Left kidney (tissue), 8 donors: ENCODE results near the gene SIKE1. TPM values are rescaled to one million over a fixed set of nuclear protein-coding genes. Genes with fewer than 3 reads are reported as not detected.
"Not testable (repeated sequence)": the region's sequence is repeated elsewhere in the genome, so short reads cannot be mapped to it uniquely, and the experiment has no call there.

Source experiments
- DNase-seq: peaks from one replicate; pipeline ENCODE4 v3.0.0-alpha.2; 2013
- long read RNA-seq, 8 donors: transcript quantifications; one replicate each; lab custom pipeline, GENCODE V29; 2026
- polyA plus RNA-seq: library from polyadenylated mRNA; unstranded; fragments of 120-200 nt; gene quantifications from one replicate; pipeline ENCODE4 v1.2.1, GENCODE V29; 2013; ENCODE audit not compliant: insufficient read length

SIKE1 gene
- polyA plus RNA-seq, result 72.1 TPM
- long read RNA-seq, donor 1, full-length matches to known transcripts, result 26 of 36 reads
- long read RNA-seq, donor 1, partial matches to known transcripts, result 10 of 36 reads
- long read RNA-seq, donor 1, other reads (novel, unspliced or antisense), result 0 of 36 reads
- long read RNA-seq, donor 2, full-length matches to known transcripts, result 11 of 11 reads
- long read RNA-seq, donor 2, partial matches to known transcripts, result 0 of 11 reads
- long read RNA-seq, donor 2, other reads (novel, unspliced or antisense), result 0 of 11 reads
- long read RNA-seq, donor 3, full-length matches to known transcripts, result 15 of 15 reads
- long read RNA-seq, donor 3, partial matches to known transcripts, result 0 of 15 reads
- long read RNA-seq, donor 3, other reads (novel, unspliced or antisense), result 0 of 15 reads
- long read RNA-seq, donor 4, full-length matches to known transcripts, result 3 of 3 reads
- long read RNA-seq, donor 4, partial matches to known transcripts, result 0 of 3 reads
- long read RNA-seq, donor 4, other reads (novel, unspliced or antisense), result 0 of 3 reads
- long read RNA-seq, donor 5, transcript SIKE1-201 (5 exons, 2,190 nt), result major isoform, 10 of 13 reads
- long read RNA-seq, donor 5, partial matches to known transcripts, result 0 of 13 reads
- long read RNA-seq, donor 5, other reads (novel, unspliced or antisense), result 0 of 13 reads
- long read RNA-seq, donor 6, full-length matches to known transcripts, result 15 of 15 reads
- long read RNA-seq, donor 6, partial matches to known transcripts, result 0 of 15 reads
- long read RNA-seq, donor 6, other reads (novel, unspliced or antisense), result 0 of 15 reads
- long read RNA-seq, donor 7, full-length matches to known transcripts, result 15 of 15 reads
- long read RNA-seq, donor 7, partial matches to known transcripts, result 0 of 15 reads
- long read RNA-seq, donor 7, other reads (novel, unspliced or antisense), result 0 of 15 reads
- long read RNA-seq, donor 8, transcript SIKE1-201 (5 exons, 2,190 nt), result major isoform, 5 of 5 reads
- long read RNA-seq, donor 8, partial matches to known transcripts, result 0 of 5 reads
- long read RNA-seq, donor 8, other reads (novel, unspliced or antisense), result 0 of 5 reads

DNA sequence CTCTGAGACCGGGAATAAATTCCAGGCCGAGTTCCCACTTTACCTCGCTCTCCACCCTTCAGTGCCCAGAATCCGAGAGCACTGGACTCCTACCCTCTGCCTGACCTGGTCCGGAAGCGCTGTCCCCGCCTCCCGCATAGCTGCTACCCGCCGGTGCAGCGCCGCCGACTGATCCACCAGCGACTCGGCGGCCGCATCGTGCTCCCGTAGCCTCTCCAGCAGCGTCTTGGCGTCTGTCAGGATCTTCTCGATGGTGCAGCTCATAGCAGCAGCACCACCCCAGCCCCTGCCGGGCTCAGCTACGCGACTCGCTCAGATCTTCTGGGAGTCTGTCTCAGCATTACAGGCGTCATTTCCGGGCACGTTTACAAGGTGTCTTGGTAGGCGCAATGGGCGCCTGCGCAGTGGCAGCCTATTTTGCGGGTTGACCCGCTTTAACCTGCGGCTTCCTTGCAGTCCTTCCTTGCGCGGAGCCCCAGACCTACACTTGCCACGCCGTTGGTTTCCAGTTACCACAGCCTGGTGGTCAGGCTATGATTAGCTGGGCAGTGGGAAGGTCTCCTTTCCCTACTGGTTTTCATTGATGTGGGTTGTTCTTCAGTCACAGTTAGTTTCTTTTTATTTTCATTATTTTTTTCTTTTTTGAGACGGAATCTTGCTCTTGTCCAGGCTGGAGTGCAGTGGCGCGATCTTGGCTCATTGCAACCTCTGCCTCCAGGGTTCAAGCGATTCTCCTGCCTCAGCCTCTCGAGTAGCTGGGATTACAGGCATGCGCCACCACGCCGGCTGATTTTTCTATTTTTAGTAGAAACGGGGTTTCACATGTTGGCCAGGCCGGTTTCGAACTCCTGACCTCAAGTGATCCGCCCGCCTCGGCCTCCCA is at the start of gene SIKE1:
TSS of gene SIKE1 (minus strand) at position 342 of the 883 bp plus-strand sequence. CDS start at position 264, 78 bp downstream.
- DNase-seq, result peak; percentile 92

GRCh38 chr1:114830075-114830474 is 49.6 kb upstream of the SIKE1 start:
- DNase-seq, result not testable (repeated sequence)

DNA sequence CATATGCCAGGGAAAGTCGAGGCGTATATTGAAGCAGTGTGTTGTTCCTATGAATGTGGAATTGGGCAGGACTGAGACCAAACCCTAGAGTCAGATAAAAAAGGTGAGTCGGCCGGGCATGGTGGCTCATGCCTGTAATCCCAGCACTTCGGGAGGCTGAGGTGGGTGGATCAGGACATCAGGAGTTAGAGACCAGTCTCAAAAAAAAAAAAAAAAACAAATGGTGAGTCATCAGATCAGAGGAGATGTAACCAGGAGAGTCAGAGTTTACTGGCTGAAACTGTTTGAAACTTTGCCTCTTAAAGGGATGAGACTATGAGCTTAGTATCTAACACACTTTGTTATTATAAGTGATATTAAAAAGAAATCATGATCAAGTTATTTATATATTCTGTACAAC is 47.8 kb upstream of the SIKE1 start:
- no peak for DNase-seq

DNA sequence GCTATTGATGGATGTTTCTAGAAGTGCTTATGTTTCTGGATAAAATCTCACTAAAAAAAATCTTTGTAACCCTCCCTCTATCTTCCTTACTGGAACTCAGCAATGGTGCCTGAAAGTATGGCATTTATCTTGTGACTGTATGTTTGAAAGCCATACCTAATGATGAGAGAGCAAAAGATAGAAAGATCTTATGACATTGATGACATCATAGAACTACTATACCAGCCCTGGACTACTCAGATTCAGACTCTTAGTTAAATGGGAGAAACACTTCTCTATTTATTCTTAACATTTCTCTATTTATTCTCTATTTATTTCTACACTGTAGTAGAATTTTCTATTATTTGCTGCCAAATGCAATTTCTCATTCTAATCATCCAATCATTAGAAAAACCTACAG is 41.5 kb upstream of the SIKE1 start:
- DNase-seq, result no peak

DNA sequence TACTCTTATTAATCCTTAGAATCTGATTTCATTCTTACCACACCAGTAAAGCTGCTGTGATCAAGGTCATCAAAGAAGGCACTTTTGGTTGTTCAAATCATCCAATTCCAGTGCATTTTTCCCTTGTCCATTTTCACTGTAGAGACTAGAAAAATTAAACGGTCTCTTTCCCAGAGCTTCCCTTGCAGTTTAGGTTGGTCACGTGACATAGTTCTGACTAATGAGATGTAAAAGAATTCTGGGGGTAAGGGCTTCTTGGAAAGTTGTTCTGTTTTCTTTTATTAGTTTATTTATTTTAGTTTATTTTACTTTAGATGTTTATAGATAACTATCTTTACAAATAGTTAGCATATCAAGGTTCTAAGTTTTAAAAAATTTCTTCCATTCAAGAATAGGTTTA is 39.9 kb upstream of the SIKE1 start:
- no peak for DNase-seq

- no peak for DNase-seq
Measured at GRCh38 chr1:114819869-114820268, 39.4 kb upstream of the SIKE1 start.

GRCh38 chr1:114804449-114804848 is 24.0 kb upstream of the SIKE1 start:
- DNase-seq, result not testable (repeated sequence)

GRCh38 chr1:114803001-114803400 is 22.5 kb upstream of the SIKE1 start:
- no peak for DNase-seq

GRCh38 chr1:114794038-114794437 is 13.6 kb upstream of the SIKE1 start:
- DNase-seq, result no peak

DNA sequence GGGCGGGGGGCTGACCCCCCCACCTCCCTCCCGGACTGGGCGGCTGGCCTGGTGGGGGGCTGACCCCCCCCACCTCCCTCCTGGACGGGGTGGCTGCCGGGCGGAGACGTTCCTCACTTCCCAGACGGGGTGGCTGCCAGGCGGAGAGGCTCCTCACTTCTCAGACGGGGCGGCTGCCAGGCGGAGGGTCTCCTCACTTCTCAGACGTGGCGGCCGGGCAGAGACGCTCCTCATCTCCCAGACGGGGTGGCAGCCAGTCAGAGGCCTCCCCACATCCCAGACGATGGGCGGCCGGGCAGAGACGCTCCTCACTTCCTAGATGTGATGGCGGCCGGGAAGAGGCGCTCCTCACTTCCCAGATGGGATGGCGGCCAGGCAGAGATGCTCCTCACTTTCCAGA is 10.1 kb upstream of the SIKE1 start:
- DNase-seq, result not testable (repeated sequence)

GRCh38 chr1:114786440-114786839 is 6.0 kb upstream of the SIKE1 start:
- DNase-seq, result not testable (repeated sequence)

- DNase-seq, result no peak
Measured at GRCh38 chr1:114782476-114782875, 2.0 kb upstream of the SIKE1 start.

DNA sequence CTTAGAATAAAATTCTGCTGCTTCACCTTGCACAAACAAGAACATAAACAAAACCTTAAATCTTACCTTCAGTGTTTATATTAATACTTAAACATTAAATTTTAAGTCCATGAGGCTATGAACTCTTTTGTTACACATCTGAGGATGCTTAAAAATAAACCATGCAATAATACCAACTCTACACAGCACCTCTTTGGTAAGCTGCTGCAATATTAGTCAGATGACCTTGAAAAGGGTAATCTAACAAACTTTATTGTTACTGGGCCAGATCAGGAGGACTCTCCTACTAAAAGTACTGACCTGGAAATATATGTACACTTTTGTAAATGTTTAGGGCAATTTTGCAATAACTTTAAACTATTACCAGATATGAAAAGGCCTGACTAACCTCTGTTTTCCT is 763 bp downstream of the SIKE1 start:
- DNase-seq, result no peak

DNA sequence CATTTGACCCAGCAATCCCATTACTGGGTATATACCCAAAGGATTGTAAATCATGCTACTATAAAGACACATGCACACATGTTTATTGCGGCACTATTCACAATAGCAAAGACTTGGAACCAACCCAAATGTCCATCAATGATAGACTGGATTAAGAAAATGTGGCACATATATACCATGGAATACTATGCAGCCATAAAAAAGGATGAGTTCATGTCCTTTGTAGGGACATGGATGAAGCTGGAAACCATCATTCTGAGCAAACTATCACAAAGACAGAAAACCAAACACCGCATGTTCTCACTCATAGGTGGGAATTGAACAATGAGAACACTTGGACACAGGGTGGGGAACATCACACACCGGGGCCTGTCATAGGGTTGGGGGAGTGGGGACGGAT is 3.8 kb downstream of the SIKE1 start:
- DNase-seq, result not testable (repeated sequence)

GRCh38 chr1:114771992-114772391 is 8.5 kb downstream of the SIKE1 start:
- no peak for DNase-seq

DNA sequence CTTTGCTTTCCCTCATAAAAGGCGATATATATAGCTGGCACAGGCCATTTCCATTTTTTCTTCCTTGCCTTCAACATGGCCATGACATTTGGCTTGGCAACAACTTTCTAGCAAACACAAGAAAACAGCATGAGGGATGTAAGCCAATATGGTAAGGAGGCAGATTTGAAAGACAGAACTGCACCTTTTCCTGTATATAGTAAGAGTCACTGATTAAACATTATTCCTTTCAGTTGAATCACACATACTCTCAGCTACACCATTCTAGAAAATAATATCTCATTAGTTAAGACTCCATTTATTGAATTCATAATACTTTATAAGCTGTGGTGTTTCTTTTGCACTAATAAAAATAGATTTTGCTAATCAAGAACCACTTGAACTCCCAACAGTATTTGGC is 9.5 kb downstream of the SIKE1 start:
- no peak for DNase-seq

DNA sequence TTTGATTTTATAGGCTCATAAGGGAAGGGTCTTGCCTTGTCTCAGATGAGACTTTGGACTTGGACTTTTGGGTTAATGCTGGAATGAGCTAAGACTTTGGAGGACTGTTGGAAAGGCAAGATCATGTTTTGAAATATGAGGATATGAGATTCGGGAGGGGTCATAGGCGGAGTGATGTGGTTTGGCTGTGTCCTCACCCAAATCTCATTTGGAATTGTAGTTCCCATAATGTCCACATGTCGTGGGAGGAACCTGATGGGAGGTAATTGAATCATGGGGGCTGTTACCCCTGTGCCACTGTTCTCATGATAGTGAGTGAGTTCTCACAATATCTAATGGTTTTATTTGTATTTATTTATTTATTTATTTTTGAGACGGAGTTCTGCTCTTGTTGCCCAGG is 15.8 kb downstream of the SIKE1 start:
- no peak for DNase-seq

- peak; percentile 20 for DNase-seq
Measured at GRCh38 chr1:114758256-114758832, 22.1 kb downstream of the SIKE1 start.

GRCh38 chr1:114757455-114758255 is 22.8 kb downstream of the SIKE1 start, which contains the start of gene CSDE1:
Gene CSDE1, minus strand, starts transcription at chr1:114757984. Its CDS starts 18,094 bp downstream, at chr1:114739890.
- peak; percentile 98 for DNase-seq

GRCh38 chr1:114756949-114757454 is 23.5 kb downstream of the SIKE1 start:
- no peak for DNase-seq
